Measurements from ENCODE around the gene OVCA2.

DNA sequence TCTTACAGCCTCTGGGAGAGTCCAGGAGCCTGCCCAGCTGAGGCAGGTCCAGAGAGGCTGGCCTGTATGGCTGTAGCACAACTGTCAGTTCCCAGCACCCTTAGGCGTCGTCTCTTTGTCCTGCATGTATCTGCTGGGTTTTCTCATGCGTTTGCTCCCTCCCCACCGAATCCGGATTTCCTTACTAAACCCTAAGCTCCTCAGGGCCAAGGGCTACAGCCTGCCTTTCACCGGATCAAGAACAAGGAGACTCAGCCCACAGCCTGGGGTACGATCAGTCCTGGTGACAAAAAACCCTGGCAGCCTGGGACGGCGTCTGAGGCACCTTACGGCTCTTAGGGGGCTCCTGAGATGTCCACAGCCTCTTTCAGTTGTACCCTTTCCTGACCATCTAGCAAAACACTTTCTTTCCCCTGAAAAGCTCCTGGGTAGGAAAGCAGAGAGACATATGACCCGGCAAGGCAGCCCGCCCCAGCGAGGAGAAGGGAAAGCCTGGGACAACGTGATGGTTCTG, 25.3 kb downstream of the OVCA2 start:
- TF ChIP-seq POLR2A (IDR thresholded peaks at IDR 0.05), result no peak
- TF ChIP-seq, protein P1, sequence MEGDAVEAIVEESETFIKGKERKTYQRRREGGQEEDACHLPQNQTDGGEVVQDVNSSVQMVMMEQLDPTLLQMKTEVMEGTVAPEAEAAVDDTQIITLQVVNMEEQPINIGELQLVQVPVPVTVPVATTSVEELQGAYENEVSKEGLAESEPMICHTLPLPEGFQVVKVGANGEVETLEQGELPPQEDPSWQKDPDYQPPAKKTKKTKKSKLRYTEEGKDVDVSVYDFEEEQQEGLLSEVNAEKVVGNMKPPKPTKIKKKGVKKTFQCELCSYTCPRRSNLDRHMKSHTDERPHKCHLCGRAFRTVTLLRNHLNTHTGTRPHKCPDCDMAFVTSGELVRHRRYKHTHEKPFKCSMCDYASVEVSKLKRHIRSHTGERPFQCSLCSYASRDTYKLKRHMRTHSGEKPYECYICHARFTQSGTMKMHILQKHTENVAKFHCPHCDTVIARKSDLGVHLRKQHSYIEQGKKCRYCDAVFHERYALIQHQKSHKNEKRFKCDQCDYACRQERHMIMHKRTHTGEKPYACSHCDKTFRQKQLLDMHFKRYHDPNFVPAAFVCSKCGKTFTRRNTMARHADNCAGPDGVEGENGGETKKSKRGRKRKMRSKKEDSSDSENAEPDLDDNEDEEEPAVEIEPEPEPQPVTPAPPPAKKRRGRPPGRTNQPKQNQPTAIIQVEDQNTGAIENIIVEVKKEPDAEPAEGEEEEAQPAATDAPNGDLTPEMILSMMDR (IDR thresholded peaks at IDR 0.05), result no peak
